ENCODE results near the gene SLC1A3. TPM values are rescaled to one million over a fixed set of nuclear protein-coding genes. Genes with fewer than 3 reads are reported as not detected.

SLC1A3 gene
- 4.0 TPM for total RNA-seq (ENCODE audit: unreplicated experiment)
- long read RNA-seq, full-length matches to known transcripts = 1 of 1 reads
- long read RNA-seq, partial matches to known transcripts = 0 of 1 reads
- long read RNA-seq, other reads (novel, unspliced or antisense) = 0 of 1 reads

DNA sequence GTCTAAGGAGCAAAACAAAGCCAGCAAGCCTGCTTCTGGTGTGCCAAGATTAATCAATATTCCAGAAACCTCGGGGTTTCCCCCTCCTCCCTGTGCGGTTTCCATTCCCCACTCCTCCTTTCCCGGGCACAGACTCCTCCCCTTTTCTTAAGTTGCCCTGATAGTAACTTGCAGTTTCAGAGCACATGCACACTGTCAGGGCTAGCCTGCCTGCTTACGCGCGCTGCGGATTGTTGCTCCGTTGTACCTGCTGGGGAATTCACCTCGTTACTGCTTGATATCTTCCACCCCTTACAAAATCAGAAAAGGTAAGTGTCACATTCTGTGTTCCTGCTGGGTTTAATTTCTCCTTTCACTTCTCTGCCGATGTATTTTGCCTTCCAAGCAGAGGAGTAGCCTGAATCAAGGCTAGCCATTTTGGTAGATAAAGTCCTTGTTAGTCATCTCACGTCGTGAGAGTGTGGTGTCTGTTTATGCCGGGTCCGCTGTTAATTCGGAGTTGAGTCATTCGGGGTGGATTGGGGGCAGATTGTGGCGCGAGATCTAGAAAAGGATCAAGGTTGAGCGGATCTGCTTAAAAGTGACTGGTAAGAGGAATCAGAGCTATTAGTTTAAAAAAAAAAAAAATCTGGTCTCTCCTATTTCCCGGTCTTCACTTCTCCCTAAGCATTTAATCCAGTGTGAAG lies at the start of gene SLC1A3:
SLC1A3 (plus strand) TSS at position 179 of the 686 bp plus-strand sequence. CDS start 1,818 bp downstream, outside the sequence.
- H3K27me3 Mint-ChIP-seq (ENCODE audit: unreplicated experiment) = no peaks in the 10 kb centered on the region
- DNase-seq (ENCODE audit: low spot score) = peak; percentile 48
- TF ChIP-seq, protein P1, sequence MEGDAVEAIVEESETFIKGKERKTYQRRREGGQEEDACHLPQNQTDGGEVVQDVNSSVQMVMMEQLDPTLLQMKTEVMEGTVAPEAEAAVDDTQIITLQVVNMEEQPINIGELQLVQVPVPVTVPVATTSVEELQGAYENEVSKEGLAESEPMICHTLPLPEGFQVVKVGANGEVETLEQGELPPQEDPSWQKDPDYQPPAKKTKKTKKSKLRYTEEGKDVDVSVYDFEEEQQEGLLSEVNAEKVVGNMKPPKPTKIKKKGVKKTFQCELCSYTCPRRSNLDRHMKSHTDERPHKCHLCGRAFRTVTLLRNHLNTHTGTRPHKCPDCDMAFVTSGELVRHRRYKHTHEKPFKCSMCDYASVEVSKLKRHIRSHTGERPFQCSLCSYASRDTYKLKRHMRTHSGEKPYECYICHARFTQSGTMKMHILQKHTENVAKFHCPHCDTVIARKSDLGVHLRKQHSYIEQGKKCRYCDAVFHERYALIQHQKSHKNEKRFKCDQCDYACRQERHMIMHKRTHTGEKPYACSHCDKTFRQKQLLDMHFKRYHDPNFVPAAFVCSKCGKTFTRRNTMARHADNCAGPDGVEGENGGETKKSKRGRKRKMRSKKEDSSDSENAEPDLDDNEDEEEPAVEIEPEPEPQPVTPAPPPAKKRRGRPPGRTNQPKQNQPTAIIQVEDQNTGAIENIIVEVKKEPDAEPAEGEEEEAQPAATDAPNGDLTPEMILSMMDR (IDR thresholded peaks at IDR 0.05; ENCODE audit: unreplicated experiment) = no peak
- peak within 1 kb of the TSS; percentile 92 for H3K4me3 Mint-ChIP-seq (ENCODE audit: unreplicated experiment)
- no peaks in the 10 kb centered on the region for H3K4me1 Mint-ChIP-seq (ENCODE audit: unreplicated experiment)
- H3K27ac Mint-ChIP-seq (ENCODE audit: unreplicated experiment) = peak within 1 kb of the TSS; percentile 15
- no peaks in the 10 kb centered on the region for H3K36me3 Mint-ChIP-seq (ENCODE audit: low read depth, unreplicated experiment)
- H3K9me3 Mint-ChIP-seq (ENCODE audit: unreplicated experiment) = no peaks in the 10 kb centered on the region

DNA sequence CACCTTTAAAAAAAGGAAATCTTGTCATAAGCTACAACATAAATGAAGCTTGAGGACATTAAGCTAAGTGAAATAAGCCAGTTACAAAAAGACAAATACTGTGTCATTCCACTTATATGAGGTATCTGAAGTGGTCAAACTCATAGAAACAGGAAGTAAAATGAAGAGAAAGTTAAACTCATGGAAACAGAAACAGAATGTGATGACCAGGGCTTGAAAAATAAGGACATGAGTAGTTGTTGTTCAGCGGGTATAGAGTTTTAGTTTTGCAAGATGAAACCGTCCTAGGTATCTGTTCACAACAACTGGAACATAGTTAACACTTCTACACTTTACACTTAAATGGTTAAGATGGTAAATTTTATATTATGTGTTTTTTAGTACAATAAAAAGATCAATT lies 47.8 kb upstream of the SLC1A3 start:
- H3K4me3 Mint-ChIP-seq (ENCODE audit: unreplicated experiment) = no peak overlapping the region
- DNase-seq (ENCODE audit: low spot score) = no peak
- H3K4me1 Mint-ChIP-seq (ENCODE audit: unreplicated experiment) = no peaks in the 10 kb centered on the region
- H3K36me3 Mint-ChIP-seq (ENCODE audit: low read depth, unreplicated experiment) = no peaks in the 10 kb centered on the region
- H3K27me3 Mint-ChIP-seq (ENCODE audit: unreplicated experiment) = no peaks in the 10 kb centered on the region
- TF ChIP-seq, protein P1 (IDR thresholded peaks at IDR 0.05; ENCODE audit: unreplicated experiment) = no peak
- H3K27ac Mint-ChIP-seq (ENCODE audit: unreplicated experiment) = no peak overlapping the region
- H3K9me3 Mint-ChIP-seq (ENCODE audit: unreplicated experiment) = no peaks in the 10 kb centered on the region

DNA sequence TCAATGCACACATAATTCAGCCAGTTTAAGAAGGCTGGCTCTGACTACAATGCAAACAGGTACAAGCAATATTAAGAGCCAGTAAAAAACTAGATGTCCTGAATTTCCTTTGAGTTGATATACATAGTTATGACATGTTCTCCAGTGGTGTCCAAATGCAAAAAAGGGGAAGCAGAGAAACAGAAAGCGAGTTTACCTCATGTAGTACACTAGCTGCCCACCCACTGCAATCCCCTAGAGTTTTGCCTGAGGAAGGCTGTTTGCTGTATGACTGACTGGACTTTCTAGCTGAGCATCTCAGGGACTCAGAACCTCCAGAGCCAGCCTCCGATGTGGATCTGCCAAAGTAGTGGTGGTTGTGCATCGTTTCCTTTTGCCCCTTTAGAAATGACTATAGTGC lies 44.8 kb upstream of the SLC1A3 start:
- DNase-seq (ENCODE audit: low spot score) = no peak
- Mint-ChIP-seq H3K27me3 (ENCODE audit: unreplicated experiment) (no peaks in the 10 kb centered on the region), H3K27ac (ENCODE audit: unreplicated experiment) (no peak overlapping the region)

DNA sequence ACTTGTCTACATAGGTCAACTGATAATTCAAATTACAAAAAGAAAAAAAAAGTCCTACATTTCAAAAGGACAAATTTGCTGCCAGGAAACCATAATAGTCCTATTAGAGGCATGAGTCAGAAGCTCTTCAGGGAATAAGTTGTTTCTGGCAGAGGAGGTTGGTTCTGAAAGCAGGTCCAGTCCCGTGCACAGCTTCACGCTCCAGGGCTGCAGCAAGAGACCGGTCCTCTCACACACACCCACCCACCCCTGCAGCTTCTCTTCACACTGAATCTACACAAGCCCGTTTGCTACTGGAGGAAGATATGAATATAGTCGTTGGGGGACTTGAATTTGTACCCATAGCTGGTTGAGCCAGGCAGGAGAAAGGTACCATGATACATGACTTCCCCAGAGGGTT lies 36.9 kb upstream of the SLC1A3 start:
- H3K9me3 Mint-ChIP-seq (ENCODE audit: unreplicated experiment) = no peaks in the 10 kb centered on the region
- TF ChIP-seq, protein P1 (IDR thresholded peaks at IDR 0.05; ENCODE audit: unreplicated experiment) = no peak
- no peak overlapping the region for H3K27ac Mint-ChIP-seq (ENCODE audit: unreplicated experiment)
- H3K27me3 Mint-ChIP-seq (ENCODE audit: unreplicated experiment) = no peaks in the 10 kb centered on the region
- no peaks in the 10 kb centered on the region for H3K36me3 Mint-ChIP-seq (ENCODE audit: low read depth, unreplicated experiment)
- no peaks in the 10 kb centered on the region for H3K4me1 Mint-ChIP-seq (ENCODE audit: unreplicated experiment)
- DNase-seq (ENCODE audit: low spot score) = no peak
- H3K4me3 Mint-ChIP-seq (ENCODE audit: unreplicated experiment) = no peak overlapping the region

More for the DNA sequence above, 44.8 kb upstream of the SLC1A3 start:
- Mint-ChIP-seq H3K4me3 (ENCODE audit: unreplicated experiment) (no peak overlapping the region), H3K9me3 (ENCODE audit: unreplicated experiment) (no peaks in the 10 kb centered on the region), H3K4me1 (ENCODE audit: unreplicated experiment) (no peaks in the 10 kb centered on the region), H3K36me3 (ENCODE audit: low read depth, unreplicated experiment) (no peaks in the 10 kb centered on the region)
- TF ChIP-seq, protein P1 (IDR thresholded peaks at IDR 0.05; ENCODE audit: unreplicated experiment) = no peak
